Keratinocyte (primary cell): ENCODE results near the gene ARMC2. TPM values are rescaled to one million over a fixed set of nuclear protein-coding genes. Genes with fewer than 3 reads are reported as not detected.

Source experiments
- DNase-seq: peaks from one replicate; pipeline ENCODE4 v3.0.0-alpha.2; 2011; ENCODE audit warnings: low read depth, missing footprints, low spot score
- FAIRE-seq: peaks from 2 replicates; lab custom pipeline; 2011; peaks lifted over from hg19 to GRCh38; lab: Jason Lieb, UNC
- H2AFZ ChIP-seq: 2 replicates; pipeline ENCODE4 v1.6.0; 2012; ENCODE audit warnings: low read length, control low read depth, inconsistent platforms; ENCODE audit not compliant: control insufficient read depth
- H3K27ac ChIP-seq: 2 replicates; pipeline ENCODE4 v1.5.1; 2011; ENCODE audit warnings: low read length; ENCODE audit not compliant: control insufficient read depth, insufficient read depth
- H3K27me3 ChIP-seq: 3 replicates; pipeline ENCODE4 v1.6.0; 2011; ENCODE audit warnings: low read length; ENCODE audit not compliant: control insufficient read depth, insufficient read depth; ENCODE audit errors: extremely low read depth
- H3K36me3 ChIP-seq, 2 experiments: 2 replicates in 1 of 2; 3 replicates in 1 of 2; pipeline ENCODE4 v1.5.1; 2011; ENCODE audit warnings: low read length in 2 of 2, mild to moderate bottlenecking in 1 of 2; ENCODE audit not compliant: control insufficient read depth in 2 of 2, insufficient read depth in 2 of 2; ENCODE audit errors: extremely low read depth in 1 of 2
- H3K4me1 ChIP-seq: 3 replicates; pipeline ENCODE4 v1.5.1; 2011; ENCODE audit warnings: low read length; ENCODE audit not compliant: control insufficient read depth, insufficient read depth; ENCODE audit errors: extremely low read depth
- H3K4me2 ChIP-seq: 3 replicates; pipeline ENCODE4 v1.6.0; 2011; ENCODE audit warnings: low read depth, low read length; ENCODE audit not compliant: control insufficient read depth, insufficient read depth; ENCODE audit errors: extremely low read depth
- H3K4me3 ChIP-seq, 3 experiments: fragments of 200-600 bp in 1 of 3; sonication (generic) in 1 of 3; 2 replicates in 2 of 3; 3 replicates in 1 of 3; pipeline ENCODE4 v1.5.1; 2011 to 2016; ENCODE audit warnings: low read length in 3 of 3, mild to moderate bottlenecking in 3 of 3, control low read depth in 2 of 3, inconsistent platforms in 1 of 3, low read depth in 1 of 3, mixed read lengths in 1 of 3, mixed run types in 1 of 3, moderate library complexity in 1 of 3; ENCODE audit not compliant: control insufficient read depth in 2 of 3, insufficient read depth in 2 of 3; ENCODE audit errors: extremely low read depth in 1 of 3
- H3K79me2 ChIP-seq: 2 replicates; pipeline ENCODE4 v1.6.0; 2012; ENCODE audit warnings: low read length; ENCODE audit not compliant: control insufficient read depth, insufficient read depth
- H3K9ac ChIP-seq: 3 replicates; pipeline ENCODE4 v1.6.0; 2011; ENCODE audit warnings: low read length; ENCODE audit not compliant: control insufficient read depth, insufficient read depth; ENCODE audit errors: extremely low read depth
- H3K9me1 ChIP-seq: 3 replicates; pipeline ENCODE4 v1.6.0; 2011; ENCODE audit warnings: low read length; ENCODE audit not compliant: control insufficient read depth, insufficient read depth; ENCODE audit errors: extremely low read depth
- H3K9me3 ChIP-seq: 2 replicates; pipeline ENCODE4 v1.5.1; 2012; ENCODE audit warnings: low read depth, low read length; ENCODE audit not compliant: control insufficient read depth
- H4K20me1 ChIP-seq: 3 replicates; pipeline ENCODE4 v1.6.0; 2011; ENCODE audit warnings: low read length; ENCODE audit not compliant: control insufficient read depth, insufficient read depth; ENCODE audit errors: extremely low read depth
- CTCF ChIP-seq, 3 experiments: IDR thresholded peaks in 1 of 3; conservative IDR thresholded peaks in 1 of 3; optimal IDR thresholded peaks in 1 of 3; 2 replicates in 2 of 3; 3 replicates in 1 of 3; pipeline versions ENCODE3 to v1.5.1; 2011; ENCODE audit warnings: low read length in 3 of 3, mild to moderate bottlenecking in 3 of 3, moderate library complexity in 2 of 3, control low read depth in 1 of 3, inconsistent platforms in 1 of 3; ENCODE audit not compliant: insufficient read depth in 2 of 3; ENCODE audit errors: extremely low read depth in 1 of 3
- EZH2 ChIP-seq: IDR thresholded peaks from one replicate; pipeline ENCODE4 v1.6.1; 2012; ENCODE audit warnings: inconsistent platforms, mild to moderate bottlenecking, low read length, moderate library complexity
- dilution Hi-C: fragments of 300-500 bp; cut with MboI; formaldehyde crosslinking; loops from one replicate; pipeline ENCODE4 v1.7.0; 2020; ENCODE audit warnings: low sequenced_read_pairs; ENCODE audit not compliant: extremely low pct_ligation_motif_present
- polyA plus RNA-seq, 5 experiments: library from polyadenylated mRNA; depleted of rRNA in 3 of 5; stranded (reverse) in 3 of 5; stranded (forward) in 1 of 5; unstranded in 1 of 5; fragments of >200 nt; gene quantifications; 1 replicate in 1 of 5; 2 replicates in 3 of 5; 3 replicates in 1 of 5; pipeline versions ENCODE4 v1.2.1 to v1.2.3, GENCODE V29; 2011 to 2012; ENCODE audit warnings: missing spikeins in 2 of 5, low read depth in 1 of 5, low replicate concordance in 1 of 5

The ARMC2 gene
- polyA plus RNA-seq, 1 donor (not counting 4 experiments of a cell fraction or from before 2014, with no cell fraction given), result 3.8 TPM

DNA sequence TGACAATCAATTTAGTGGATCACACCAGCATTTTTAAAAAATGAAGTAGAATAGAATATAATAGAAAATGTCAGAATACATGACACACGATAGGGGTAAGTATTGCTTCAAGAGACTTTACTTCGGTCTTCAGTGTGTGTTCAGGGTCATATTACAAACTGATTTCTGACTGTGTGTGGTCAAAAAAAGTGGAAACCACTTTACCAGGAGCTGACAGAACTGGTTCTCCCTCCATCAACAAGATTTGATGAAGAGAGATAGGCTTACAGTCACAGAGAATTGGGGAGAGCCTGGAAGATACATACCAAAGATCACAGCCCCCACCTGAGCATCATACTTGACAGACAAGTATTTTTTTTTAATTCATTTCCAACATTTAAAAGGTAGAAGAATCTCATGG is 21.7 kb downstream of the ARMC2 start:
- no peaks in the 10 kb centered on the region for H3K9me3 ChIP-seq
- no peaks in the 10 kb centered on the region for H3K27me3 ChIP-seq
- no peaks in the 10 kb centered on the region for H3K4me1 ChIP-seq
- H3K4me3 ChIP-seq, result no peak overlapping the region
- no peak overlapping the region for H3K4me2 ChIP-seq
- no peak overlapping the region for H2AFZ ChIP-seq
- TF ChIP-seq EZH2, result no peak
- TF ChIP-seq CTCF (optimal IDR thresholded peaks at IDR 0.05 in 1 of 3, IDR thresholded peaks at IDR 0.05 in 1 of 3, conservative IDR thresholded peaks at IDR 0.05 in 1 of 3; ENCODE audit: extremely low read depth in 1 of 3, insufficient read depth in 2 of 3, low read length in 3 of 3), result no peak
- H3K79me2 ChIP-seq, result no peaks in the 10 kb centered on the region
- dilution Hi-C loops, result no loop called here
- FAIRE-seq (no peak), DNase-seq (no peak)
- no peak overlapping the region for H3K9ac ChIP-seq
- no peak overlapping the region for H3K27ac ChIP-seq
- H4K20me1 ChIP-seq, result no peaks in the 10 kb centered on the region
- no peaks in the 10 kb centered on the region for H3K9me1 ChIP-seq
- H3K36me3 ChIP-seq, result no peaks in the 10 kb centered on the region

- no peak overlapping the region for H3K9ac ChIP-seq
- no peaks in the 10 kb centered on the region for H3K4me1 ChIP-seq
- no peaks in the 10 kb centered on the region for H3K9me3 ChIP-seq
- FAIRE-seq (no peak), DNase-seq (no peak)
- no peak overlapping the region for H3K27ac ChIP-seq
- TF ChIP-seq CTCF (optimal IDR thresholded peaks at IDR 0.05 in 1 of 3, IDR thresholded peaks at IDR 0.05 in 1 of 3, conservative IDR thresholded peaks at IDR 0.05 in 1 of 3; ENCODE audit: extremely low read depth in 1 of 3, insufficient read depth in 2 of 3, low read length in 3 of 3) (no peak), EZH2 (no peak)
- H4K20me1 ChIP-seq, result no peaks in the 10 kb centered on the region
- no peak overlapping the region for H3K4me2 ChIP-seq
- no peak overlapping the region for H3K4me3 ChIP-seq
- H3K79me2 ChIP-seq, result no peaks in the 10 kb centered on the region
- no peaks in the 10 kb centered on the region for H3K27me3 ChIP-seq
- no peaks in the 10 kb centered on the region for H3K9me1 ChIP-seq
- H2AFZ ChIP-seq, result no peak overlapping the region
- H3K36me3 ChIP-seq, result no peaks in the 10 kb centered on the region
- dilution Hi-C loops, result no loop called here
These were observed 22.1 kb downstream of the ARMC2 start for GRCh38 chr6:108870357-108870756.
